ENCODE results near the gene FBXO3.
"Not testable (repeated sequence)": the region's sequence is repeated elsewhere in the genome, so short reads cannot be mapped to it uniquely, and the experiment has no call there.

Gene FBXO3, protein sequence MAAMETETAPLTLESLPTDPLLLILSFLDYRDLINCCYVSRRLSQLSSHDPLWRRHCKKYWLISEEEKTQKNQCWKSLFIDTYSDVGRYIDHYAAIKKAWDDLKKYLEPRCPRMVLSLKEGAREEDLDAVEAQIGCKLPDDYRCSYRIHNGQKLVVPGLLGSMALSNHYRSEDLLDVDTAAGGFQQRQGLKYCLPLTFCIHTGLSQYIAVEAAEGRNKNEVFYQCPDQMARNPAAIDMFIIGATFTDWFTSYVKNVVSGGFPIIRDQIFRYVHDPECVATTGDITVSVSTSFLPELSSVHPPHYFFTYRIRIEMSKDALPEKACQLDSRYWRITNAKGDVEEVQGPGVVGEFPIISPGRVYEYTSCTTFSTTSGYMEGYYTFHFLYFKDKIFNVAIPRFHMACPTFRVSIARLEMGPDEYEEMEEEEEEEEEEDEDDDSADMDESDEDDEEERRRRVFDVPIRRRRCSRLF

DNA sequence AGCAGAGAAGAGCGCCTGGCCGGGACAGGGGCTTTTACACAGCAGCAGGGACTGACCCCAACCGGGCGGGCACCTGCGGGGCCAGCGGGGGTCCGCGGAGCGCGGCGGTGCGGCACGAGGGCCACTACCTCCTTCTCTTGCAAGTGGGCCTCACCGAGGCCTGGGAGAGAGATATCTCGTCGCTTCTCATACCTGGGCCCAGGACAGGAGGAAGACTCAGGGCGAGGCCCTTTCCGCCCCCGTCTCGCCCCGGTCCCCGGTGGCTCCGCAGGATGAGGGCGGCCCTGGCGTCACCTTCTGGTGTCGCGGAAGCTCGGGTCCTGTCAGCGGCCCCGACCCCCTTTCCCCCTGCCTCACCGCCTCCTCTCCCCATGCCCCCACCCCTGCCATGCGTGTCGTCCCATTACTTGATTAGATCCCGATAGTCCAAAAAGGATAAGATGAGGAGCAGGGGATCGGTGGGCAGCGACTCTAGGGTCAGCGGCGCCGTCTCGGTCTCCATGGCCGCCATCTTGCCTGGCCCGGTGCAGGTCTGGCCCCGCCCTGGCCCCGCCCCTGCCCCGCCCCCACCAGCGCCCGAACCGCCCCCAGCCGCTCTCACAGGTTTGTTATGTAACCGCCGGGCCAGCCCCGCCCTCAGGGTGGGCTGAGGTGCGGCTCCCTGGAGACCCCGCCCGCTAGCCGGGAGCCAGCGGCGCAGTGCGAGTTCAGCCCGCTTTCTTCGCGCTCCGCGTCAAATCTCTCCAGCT is at the start of gene FBXO3:
Gene FBXO3 (minus strand): TSS at position 534 of the 749 bp plus-strand sequence. CDS start 23 bp downstream, at position 511.
- Histone ChIP-seq H3K9ac (ENCODE audit: low read depth, low read length, poor library complexity, severe bottlenecking) (peak within 1 kb of the TSS; percentile 78), H3K79me2 (ENCODE audit: insufficient read depth, low read length) (peaks cover 28% of the 10 kb centered on the region), H3K9me2 (replicated peaks; ENCODE audit: low read depth, low read length) (no peaks in the 10 kb centered on the region), H3F3A (ENCODE audit: low read depth) (no peaks in the 10 kb centered on the region), H3K4me2 (ENCODE audit: low read depth, low read length, poor library complexity, severe bottlenecking) (peak within 1 kb of the TSS; percentile 99), H3K36me3 (ENCODE audit: insufficient read depth, low read length) (no peaks in the 10 kb centered on the region), H3K27me3 (ENCODE audit: insufficient read depth, low read length, poor library complexity, severe bottlenecking) (peaks cover 10% of the 10 kb centered on the region), H4K20me1 (ENCODE audit: insufficient read depth, low read length, poor library complexity, severe bottlenecking) (peaks cover 14% of the 10 kb centered on the region), H3K9me3 (ENCODE audit: insufficient read depth, low read depth, low read length) (no peaks in the 10 kb centered on the region), H3K4me3 (ENCODE audit: low read length, poor library complexity, severe bottlenecking) (peak within 1 kb of the TSS; percentile 96), H2AFZ (ENCODE audit: low read length) (peak within 1 kb of the TSS; percentile 100), H3K4me1 (ENCODE audit: insufficient read depth, low read length, poor library complexity, severe bottlenecking) (peaks cover 50% of the 10 kb centered on the region)
- no peak for TF ChIP-seq EZH2phosphoT487 (IDR thresholded peaks at IDR 0.05; ENCODE audit: borderline replicate concordance)
- TF ChIP-seq, protein P1, sequence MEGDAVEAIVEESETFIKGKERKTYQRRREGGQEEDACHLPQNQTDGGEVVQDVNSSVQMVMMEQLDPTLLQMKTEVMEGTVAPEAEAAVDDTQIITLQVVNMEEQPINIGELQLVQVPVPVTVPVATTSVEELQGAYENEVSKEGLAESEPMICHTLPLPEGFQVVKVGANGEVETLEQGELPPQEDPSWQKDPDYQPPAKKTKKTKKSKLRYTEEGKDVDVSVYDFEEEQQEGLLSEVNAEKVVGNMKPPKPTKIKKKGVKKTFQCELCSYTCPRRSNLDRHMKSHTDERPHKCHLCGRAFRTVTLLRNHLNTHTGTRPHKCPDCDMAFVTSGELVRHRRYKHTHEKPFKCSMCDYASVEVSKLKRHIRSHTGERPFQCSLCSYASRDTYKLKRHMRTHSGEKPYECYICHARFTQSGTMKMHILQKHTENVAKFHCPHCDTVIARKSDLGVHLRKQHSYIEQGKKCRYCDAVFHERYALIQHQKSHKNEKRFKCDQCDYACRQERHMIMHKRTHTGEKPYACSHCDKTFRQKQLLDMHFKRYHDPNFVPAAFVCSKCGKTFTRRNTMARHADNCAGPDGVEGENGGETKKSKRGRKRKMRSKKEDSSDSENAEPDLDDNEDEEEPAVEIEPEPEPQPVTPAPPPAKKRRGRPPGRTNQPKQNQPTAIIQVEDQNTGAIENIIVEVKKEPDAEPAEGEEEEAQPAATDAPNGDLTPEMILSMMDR (conservative IDR thresholded peaks at IDR 0.05; ENCODE audit: low read length): no peak

DNA sequence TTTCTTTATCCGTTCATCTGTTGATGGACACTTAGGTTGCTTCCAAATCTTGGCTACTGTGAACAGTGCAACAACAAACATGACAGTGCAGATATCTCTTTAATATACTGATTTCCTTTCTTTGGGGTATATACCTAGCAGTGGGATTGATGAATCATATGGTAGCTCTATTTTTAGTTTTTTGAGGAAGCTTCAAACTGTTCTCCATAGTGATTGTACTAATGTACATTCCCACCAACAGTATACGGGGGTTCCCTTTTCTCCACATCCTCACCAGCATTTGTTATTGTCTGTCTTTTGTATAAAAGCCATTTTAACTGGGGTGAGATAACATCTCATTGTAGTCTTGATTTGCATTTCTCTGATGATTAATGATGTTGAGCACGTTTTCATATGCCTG is 48.7 kb upstream of the FBXO3 start:
- H3F3A ChIP-seq (ENCODE audit: low read depth); H3K4me3 ChIP-seq (ENCODE audit: low read length, poor library complexity, severe bottlenecking); H3K79me2 ChIP-seq (ENCODE audit: insufficient read depth, low read length); H3K9me2 ChIP-seq (replicated peaks; ENCODE audit: low read depth, low read length); H3K9ac ChIP-seq (ENCODE audit: low read depth, low read length, poor library complexity, severe bottlenecking); H4K20me1 ChIP-seq (ENCODE audit: insufficient read depth, low read length, poor library complexity, severe bottlenecking); H2AFZ ChIP-seq (ENCODE audit: low read length); H3K27me3 ChIP-seq (ENCODE audit: insufficient read depth, low read length, poor library complexity, severe bottlenecking); H3K9me3 ChIP-seq (ENCODE audit: insufficient read depth, low read depth, low read length); H3K36me3 ChIP-seq (ENCODE audit: insufficient read depth, low read length); H3K4me1 ChIP-seq (ENCODE audit: insufficient read depth, low read length, poor library complexity, severe bottlenecking); H3K4me2 ChIP-seq (ENCODE audit: low read depth, low read length, poor library complexity, severe bottlenecking): not testable (repeated sequence)

DNA sequence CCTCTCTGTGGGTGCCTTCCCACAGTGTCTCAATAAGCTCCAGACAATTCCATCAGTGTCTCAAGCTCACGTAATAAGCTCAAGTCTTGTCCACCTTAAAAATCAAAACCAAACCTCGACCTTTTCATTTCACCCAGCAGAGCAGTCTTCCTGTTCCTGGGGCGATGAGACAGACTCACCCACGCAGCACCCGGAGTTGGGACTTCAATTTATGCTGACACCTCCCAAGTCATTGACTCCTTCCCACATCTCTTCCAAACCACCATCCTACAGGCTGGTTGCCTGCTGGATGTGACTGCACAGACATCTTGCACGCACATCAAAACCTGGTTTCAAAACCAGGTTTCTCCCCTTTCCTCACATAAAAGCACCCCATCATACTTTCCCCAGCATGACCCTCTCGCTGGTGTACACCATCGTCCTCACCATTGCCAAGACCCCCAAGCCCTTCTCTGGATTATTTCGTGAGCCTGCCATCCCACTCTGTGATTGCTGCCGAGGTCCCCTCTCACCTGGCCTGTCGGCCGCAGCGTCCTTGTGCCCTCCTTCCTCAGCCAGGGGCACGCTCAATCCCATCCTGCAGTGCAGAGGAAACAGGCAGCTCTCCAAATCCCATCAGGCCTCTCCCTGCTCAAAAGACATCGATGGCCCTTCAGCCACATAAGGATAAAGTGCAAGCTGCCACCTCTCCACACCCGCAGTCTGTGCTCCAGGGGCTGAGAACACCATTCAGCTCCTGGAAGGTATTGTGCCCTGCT is 45.1 kb upstream of the FBXO3 start:
- H3K4me2 ChIP-seq (ENCODE audit: low read depth, low read length, poor library complexity, severe bottlenecking): no peak overlapping the region

More for the DNA sequence above, 45.1 kb upstream of the FBXO3 start:
- Histone ChIP-seq H4K20me1 (ENCODE audit: insufficient read depth, low read length, poor library complexity, severe bottlenecking) (no peaks in the 10 kb centered on the region), H3K4me3 (ENCODE audit: low read length, poor library complexity, severe bottlenecking) (no peak overlapping the region), H2AFZ (ENCODE audit: low read length) (no peak overlapping the region), H3K79me2 (ENCODE audit: insufficient read depth, low read length) (no peaks in the 10 kb centered on the region), H3K9me3 (ENCODE audit: insufficient read depth, low read depth, low read length) (no peaks in the 10 kb centered on the region), H3F3A (ENCODE audit: low read depth) (no peaks in the 10 kb centered on the region), H3K9ac (ENCODE audit: low read depth, low read length, poor library complexity, severe bottlenecking) (no peak overlapping the region), H3K36me3 (ENCODE audit: insufficient read depth, low read length) (no peaks in the 10 kb centered on the region), H3K9me2 (replicated peaks; ENCODE audit: low read depth, low read length) (no peaks in the 10 kb centered on the region), H3K27me3 (ENCODE audit: insufficient read depth, low read length, poor library complexity, severe bottlenecking) (no peaks in the 10 kb centered on the region), H3K4me1 (ENCODE audit: insufficient read depth, low read length, poor library complexity, severe bottlenecking) (no peaks in the 10 kb centered on the region)
- TF ChIP-seq, protein P1 (conservative IDR thresholded peaks at IDR 0.05; ENCODE audit: low read length): no peak
- TF ChIP-seq EZH2phosphoT487 (IDR thresholded peaks at IDR 0.05; ENCODE audit: borderline replicate concordance): no peak
